Measurements from ENCODE around the gene WASL.

DNA sequence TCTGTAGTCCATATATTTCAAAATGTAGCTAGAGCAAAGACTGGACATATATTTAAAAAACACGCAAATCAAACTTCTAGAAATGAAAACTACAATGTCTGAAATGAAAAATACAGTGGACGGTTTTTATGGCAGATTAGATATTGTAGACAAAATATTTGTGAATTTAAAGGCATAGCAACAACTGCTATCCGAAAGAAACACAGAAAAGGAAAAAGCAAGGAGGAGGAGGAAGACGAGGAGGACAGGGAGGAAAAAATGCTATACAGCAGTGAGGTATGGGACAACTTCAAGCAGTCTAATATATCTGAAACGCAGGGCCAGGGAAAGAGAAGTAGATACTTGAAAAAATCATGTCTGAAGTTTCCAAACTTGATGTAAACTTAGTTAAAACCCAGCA, 13.3 kb downstream of the WASL start:
- TF ChIP-seq, protein P1, sequence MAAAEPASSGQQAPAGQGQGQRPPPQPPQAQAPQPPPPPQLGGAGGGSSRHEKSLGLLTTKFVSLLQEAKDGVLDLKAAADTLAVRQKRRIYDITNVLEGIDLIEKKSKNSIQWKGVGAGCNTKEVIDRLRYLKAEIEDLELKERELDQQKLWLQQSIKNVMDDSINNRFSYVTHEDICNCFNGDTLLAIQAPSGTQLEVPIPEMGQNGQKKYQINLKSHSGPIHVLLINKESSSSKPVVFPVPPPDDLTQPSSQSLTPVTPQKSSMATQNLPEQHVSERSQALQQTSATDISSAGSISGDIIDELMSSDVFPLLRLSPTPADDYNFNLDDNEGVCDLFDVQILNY (CRISPR knock-in tag; IDR thresholded peaks at IDR 0.05): no peak
- no peak for TF ChIP-seq CTCF (IDR thresholded peaks at IDR 0.05)
- no peak for TF ChIP-seq NFYB (CRISPR knock-in tag; conservative IDR thresholded peaks at IDR 0.05; ENCODE audit: low read depth)
- TF ChIP-seq, protein P2, sequence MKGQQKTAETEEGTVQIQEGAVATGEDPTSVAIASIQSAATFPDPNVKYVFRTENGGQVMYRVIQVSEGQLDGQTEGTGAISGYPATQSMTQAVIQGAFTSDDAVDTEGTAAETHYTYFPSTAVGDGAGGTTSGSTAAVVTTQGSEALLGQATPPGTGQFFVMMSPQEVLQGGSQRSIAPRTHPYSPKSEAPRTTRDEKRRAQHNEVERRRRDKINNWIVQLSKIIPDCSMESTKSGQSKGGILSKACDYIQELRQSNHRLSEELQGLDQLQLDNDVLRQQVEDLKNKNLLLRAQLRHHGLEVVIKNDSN (CRISPR knock-in tag; IDR thresholded peaks at IDR 0.05): no peak
- no peak for TF ChIP-seq NR3C1 (CRISPR knock-in tag; conservative IDR thresholded peaks at IDR 0.05; ENCODE audit: low read depth)
- TF ChIP-seq, protein P3, sequence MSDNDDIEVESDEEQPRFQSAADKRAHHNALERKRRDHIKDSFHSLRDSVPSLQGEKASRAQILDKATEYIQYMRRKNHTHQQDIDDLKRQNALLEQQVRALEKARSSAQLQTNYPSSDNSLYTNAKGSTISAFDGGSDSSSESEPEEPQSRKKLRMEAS (CRISPR knock-in tag; IDR thresholded peaks at IDR 0.05): no peak
- TF ChIP-seq, protein P4, sequence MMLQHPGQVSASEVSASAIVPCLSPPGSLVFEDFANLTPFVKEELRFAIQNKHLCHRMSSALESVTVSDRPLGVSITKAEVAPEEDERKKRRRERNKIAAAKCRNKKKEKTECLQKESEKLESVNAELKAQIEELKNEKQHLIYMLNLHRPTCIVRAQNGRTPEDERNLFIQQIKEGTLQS (CRISPR knock-in tag; conservative IDR thresholded peaks at IDR 0.05): no peak
- no peak for TF ChIP-seq ZNF281 (CRISPR knock-in tag; IDR thresholded peaks at IDR 0.05)
- TF ChIP-seq, protein P5, sequence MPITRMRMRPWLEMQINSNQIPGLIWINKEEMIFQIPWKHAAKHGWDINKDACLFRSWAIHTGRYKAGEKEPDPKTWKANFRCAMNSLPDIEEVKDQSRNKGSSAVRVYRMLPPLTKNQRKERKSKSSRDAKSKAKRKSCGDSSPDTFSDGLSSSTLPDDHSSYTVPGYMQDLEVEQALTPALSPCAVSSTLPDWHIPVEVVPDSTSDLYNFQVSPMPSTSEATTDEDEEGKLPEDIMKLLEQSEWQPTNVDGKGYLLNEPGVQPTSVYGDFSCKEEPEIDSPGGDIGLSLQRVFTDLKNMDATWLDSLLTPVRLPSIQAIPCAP (CRISPR knock-in tag; IDR thresholded peaks at IDR 0.05): no peak
- no peak for TF ChIP-seq AFF4 (CRISPR knock-in tag; IDR thresholded peaks at IDR 0.05; ENCODE audit: borderline replicate concordance)
- no peak for TF ChIP-seq MYBL2 (CRISPR knock-in tag; IDR thresholded peaks at IDR 0.05)
- no peak for TF ChIP-seq JUN (CRISPR knock-in tag; IDR thresholded peaks at IDR 0.05)
